Measurements from ENCODE around the gene KIF2B. TPM values are rescaled to one million over a fixed set of nuclear protein-coding genes. Genes with fewer than 3 reads are reported as not detected.
"Not testable (repeated sequence)": the region's sequence is repeated elsewhere in the genome, so short reads cannot be mapped to it uniquely, and the experiment has no call there.

KIF2B gene
- total RNA-seq, 1 donor from 2014 or later = not detected

- H3K27me3 ChIP-seq (ENCODE audit: control insufficient read depth, insufficient read depth, low read length) = no peaks in the 10 kb centered on the region
- DNase-seq (ENCODE audit: low read depth) (no peak), FAIRE-seq (no peak)
- TF ChIP-seq CTCF (IDR thresholded peaks at IDR 0.05; ENCODE audit: insufficient read depth, low read length, severe bottlenecking) = no peak
- H3K36me3 ChIP-seq (ENCODE audit: control insufficient read depth, insufficient read depth, low read length) = no peaks in the 10 kb centered on the region
- H3K4me3 ChIP-seq (ENCODE audit: low read depth, low read length) = no peak overlapping the region
These were observed 21.9 kb downstream of the KIF2B start for GRCh38 chr17:53844491-53845107.

- not testable (repeated sequence) for DNase-seq (ENCODE audit: low read depth); H3K4me3 ChIP-seq (ENCODE audit: low read depth, low read length); H3K36me3 ChIP-seq (ENCODE audit: control insufficient read depth, insufficient read depth, low read length); H3K27me3 ChIP-seq (ENCODE audit: control insufficient read depth, insufficient read depth, low read length); FAIRE-seq
These were observed 48.4 kb downstream of the KIF2B start for GRCh38 chr17:53871128-53871527.

Data from bronchial epithelial cell (primary cell).